HG03521 (cell line): ENCODE results near the gene CEP135.
A peak's percentile ranks its signal among the peaks of the same experiment; 100 is the strongest.
"Not testable (repeated sequence)": the region's sequence is repeated elsewhere in the genome, so short reads cannot be mapped to it uniquely, and the experiment has no call there.

Experiments
- ATAC-seq: cut with Tn5 transposase; IDR thresholded peaks from one replicate; pipeline ENCODE4 v1.9.1; 2021; ENCODE audit warnings: mild to moderate bottlenecking, moderate library complexity; ENCODE audit not compliant: unreplicated experiment

The CEP135 gene

GRCh38 chr4:55941881-55942396 lies 6.8 kb upstream of the CEP135 start:
- ATAC-seq = no peak

GRCh38 chr4:55947254-55947882 lies 1.4 kb upstream of the CEP135 start:
- ATAC-seq = peak; percentile 37

- ATAC-seq = no peak
These were observed 626 bp upstream of the CEP135 start for GRCh38 chr4:55947912-55948725.

GRCh38 chr4:55949482-55949802 lies 697 bp downstream of the CEP135 start:
- no peak for ATAC-seq

GRCh38 chr4:55951191-55951922 lies 2.6 kb downstream of the CEP135 start:
- ATAC-seq = no peak

- no peak for ATAC-seq
These were observed 7.0 kb downstream of the CEP135 start for GRCh38 chr4:55955710-55956109.

- ATAC-seq = no peak
These were observed 10.9 kb downstream of the CEP135 start for GRCh38 chr4:55959655-55960054.

GRCh38 chr4:55964046-55964445 lies 15.3 kb downstream of the CEP135 start:
- no peak for ATAC-seq

- ATAC-seq = no peak
These were observed 16.8 kb downstream of the CEP135 start for GRCh38 chr4:55965585-55965984.

- not testable (repeated sequence) for ATAC-seq
These were observed 17.6 kb downstream of the CEP135 start for GRCh38 chr4:55966324-55966723.

GRCh38 chr4:55967376-55967775 lies 18.6 kb downstream of the CEP135 start:
- no peak for ATAC-seq

- ATAC-seq = no peak
These were observed 24.9 kb downstream of the CEP135 start for GRCh38 chr4:55973650-55974049.

- no peak for ATAC-seq
These were observed 29.1 kb downstream of the CEP135 start for GRCh38 chr4:55977811-55978210.

GRCh38 chr4:55979562-55979961 lies 30.8 kb downstream of the CEP135 start:
- ATAC-seq = no peak

GRCh38 chr4:55980725-55981124 lies 32.0 kb downstream of the CEP135 start:
- no peak for ATAC-seq

GRCh38 chr4:55982976-55983375 lies 34.2 kb downstream of the CEP135 start:
- ATAC-seq = no peak

- ATAC-seq = no peak
These were observed 41.0 kb downstream of the CEP135 start for GRCh38 chr4:55989766-55990165.

- ATAC-seq = no peak
These were observed 45.4 kb downstream of the CEP135 start for GRCh38 chr4:55993994-55994663.

- no peak for ATAC-seq
These were observed 47.9 kb downstream of the CEP135 start for GRCh38 chr4:55996646-55997045.

- ATAC-seq = no peak
These were observed 54.9 kb downstream of the CEP135 start for GRCh38 chr4:56003606-56004005.

GRCh38 chr4:56004235-56004634 lies 55.5 kb downstream of the CEP135 start:
- ATAC-seq = no peak
